HPDE6-E6E7 (cell line): ENCODE results near the gene MTERF4.
"Not testable (repeated sequence)": the region's sequence is repeated elsewhere in the genome, so short reads cannot be mapped to it uniquely, and the experiment has no call there.

Source experiments
- DNase-seq: peaks from one replicate; pipeline ENCODE4 v3.0.0; 2011; ENCODE audit warnings: missing footprints; ENCODE audit errors: extremely low spot score

Gene MTERF4

DNA sequence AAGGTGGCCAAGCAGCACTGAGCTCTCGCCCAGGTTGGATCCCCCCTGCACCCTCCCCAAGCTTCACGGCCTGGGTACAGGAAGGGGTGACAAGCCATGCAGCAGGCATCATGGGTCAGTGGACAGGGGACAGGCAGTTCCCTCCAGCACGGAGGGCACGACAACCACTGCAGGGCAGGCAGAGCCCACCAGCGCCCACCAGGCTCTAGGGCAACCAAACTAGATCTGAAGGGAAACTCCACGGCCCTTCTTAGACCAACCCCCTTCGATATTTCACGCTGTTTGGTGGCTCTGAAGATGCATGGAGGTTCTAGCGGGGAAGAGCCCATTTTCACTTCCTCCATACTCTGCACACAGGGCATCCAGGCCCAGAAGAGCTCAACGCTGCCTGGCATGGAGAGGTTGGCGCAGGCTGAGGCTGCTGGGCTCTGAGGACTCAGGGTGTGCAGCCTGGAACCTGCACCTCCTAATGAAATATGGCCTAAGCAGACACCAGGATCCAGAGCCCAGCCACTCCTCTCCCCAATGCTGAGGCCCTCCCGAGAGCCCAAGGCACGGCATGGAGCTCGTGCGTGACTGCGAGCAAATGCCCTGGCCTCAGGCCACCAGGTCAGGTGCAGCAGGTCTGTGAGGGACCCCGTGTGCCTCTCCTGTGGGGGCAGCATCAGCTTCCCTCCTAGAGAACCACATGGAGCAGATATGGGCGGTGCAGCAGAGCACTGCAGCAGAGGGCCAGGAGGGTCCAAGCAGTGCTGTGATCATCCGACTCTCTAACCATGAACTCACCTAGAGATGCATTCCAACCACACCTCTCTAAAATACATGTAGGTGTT, 8.7 kb upstream of the MTERF4 start:
- DNase-seq = no peak

- DNase-seq = no peak
Measured at GRCh38 chr2:241110089-241110606, 8.1 kb upstream of the MTERF4 start.

DNA sequence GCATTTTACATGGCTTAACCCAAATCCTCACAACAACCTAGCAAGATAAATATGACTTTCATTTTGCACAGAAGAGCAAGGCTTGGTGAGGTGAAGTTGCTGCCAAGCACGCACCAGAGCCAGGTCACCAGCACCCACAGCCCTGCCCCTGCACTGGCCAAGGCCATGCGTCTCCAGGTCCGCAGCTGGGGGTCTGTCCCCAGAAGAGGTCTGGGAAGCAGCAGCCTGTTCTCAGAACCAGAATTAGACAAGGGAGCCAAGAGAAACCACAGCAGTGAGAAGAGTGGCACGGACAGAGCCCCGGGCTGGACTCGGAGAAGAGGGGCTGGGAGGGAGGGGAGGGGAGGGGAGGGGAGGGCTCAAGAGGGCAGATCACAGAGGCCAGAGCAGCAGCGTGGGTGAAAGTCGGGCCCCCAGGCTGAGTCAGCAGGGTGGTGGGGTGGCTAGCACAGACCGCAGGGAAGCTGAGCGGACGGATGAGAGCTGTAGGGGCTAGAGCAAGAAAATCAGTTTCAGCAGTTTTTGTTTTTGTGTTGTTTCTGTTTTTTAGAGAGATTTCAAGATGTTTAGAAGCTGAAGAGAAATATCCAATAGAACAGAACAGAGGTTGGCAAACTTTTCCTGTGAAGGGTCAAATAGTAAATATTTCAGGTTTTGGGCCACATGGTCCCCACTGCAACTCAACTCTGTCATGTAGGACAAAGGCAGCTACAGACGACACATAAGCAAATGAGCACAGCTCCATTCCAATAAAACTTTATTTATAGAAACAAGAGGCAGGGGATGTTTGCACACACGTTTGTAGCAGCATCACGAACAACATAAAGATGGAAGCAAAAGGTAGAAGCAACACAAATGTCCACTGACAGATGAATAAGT, 7.4 kb upstream of the MTERF4 start:
- DNase-seq = no peak

- DNase-seq = no peak
Measured at GRCh38 chr2:241108271-241109209, 6.5 kb upstream of the MTERF4 start.

DNA sequence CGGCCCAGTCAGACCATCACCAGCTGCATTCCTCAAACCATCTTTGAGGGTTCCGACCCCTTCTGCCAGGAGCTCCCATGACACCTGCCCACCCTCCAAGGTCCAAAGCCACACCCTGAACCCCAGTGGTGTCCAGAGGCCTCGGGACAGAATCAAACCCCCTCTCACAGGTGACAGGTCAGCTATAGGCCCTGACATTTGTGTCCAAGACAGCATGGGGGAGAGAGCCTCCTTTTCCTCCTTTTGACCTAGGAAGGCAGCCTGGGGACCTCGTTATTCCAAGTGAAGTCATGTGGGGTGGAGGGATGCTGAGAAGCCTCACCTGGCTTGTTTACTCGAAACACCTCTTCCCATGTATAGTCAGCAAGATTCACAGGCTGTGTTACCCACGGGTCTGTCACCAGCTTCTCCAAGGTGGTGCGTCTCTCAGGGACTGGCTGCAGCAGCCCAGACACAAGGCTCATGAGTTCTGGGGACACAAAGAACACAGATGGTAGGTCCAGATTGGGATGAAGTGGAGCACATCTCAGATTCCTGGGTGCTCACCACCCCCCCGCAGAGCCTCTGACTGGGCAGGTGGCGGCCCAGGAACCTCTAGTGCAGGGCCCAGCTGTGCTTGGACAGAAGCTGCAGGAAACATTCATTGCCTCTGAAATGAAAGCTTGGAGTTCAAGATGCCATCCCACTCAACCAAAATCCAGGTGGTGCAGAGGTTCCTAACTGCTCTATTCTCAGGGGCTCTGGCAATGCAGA, 5.1 kb upstream of the MTERF4 start:
- DNase-seq = no peak

DNA sequence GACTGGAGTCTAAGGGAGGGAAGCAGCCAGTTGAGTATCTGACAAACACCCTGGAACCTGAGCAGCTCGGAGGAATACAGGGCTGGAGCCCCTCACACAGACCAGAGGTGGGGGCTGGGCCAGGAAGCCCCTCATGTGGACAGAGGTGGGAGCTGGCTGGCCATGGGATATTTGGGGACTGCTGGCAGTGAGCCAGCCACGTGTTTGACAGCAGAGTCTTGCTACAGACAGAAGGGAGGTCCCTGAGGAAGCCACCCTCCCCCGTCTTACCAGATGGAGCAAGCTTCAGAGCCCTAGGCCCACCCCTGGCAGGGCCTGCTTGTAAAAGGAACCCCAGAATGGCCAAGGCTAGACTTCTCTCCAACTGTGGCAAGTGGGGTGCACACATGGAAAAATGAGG, 3.6 kb upstream of the MTERF4 start:
- DNase-seq = no peak

- not testable (repeated sequence) for DNase-seq
Measured at GRCh38 chr2:241104611-241105010, 2.5 kb upstream of the MTERF4 start.

DNA sequence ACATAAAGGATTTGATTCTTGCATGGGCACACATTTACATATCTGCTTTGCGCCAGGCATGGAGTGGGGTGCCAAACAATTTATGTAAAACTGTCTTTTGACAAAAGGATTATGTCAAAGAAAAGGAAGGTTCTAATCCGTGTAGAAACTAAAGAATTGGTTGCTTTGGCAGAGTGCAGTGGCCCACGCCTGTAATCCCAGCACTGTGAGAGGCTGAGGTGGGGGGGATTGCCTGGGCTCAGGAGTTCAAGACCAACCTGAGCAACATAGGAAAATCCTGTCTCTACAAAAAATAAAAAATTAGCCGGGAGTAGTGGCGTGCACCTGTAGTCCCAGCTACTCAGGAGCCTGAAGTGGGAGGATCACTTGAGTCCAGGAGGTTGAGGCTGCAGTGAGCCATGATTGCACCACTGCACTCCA, 1.1 kb upstream of the MTERF4 start:
- no peak for DNase-seq

- DNase-seq = no peak
Measured at GRCh38 chr2:241099246-241099645, 2.8 kb downstream of the MTERF4 start.

GRCh38 chr2:241096979-241097378, 5.1 kb downstream of the MTERF4 start:
- no peak for DNase-seq

GRCh38 chr2:241095594-241096290, 6.3 kb downstream of the MTERF4 start:
- no peak for DNase-seq

DNA sequence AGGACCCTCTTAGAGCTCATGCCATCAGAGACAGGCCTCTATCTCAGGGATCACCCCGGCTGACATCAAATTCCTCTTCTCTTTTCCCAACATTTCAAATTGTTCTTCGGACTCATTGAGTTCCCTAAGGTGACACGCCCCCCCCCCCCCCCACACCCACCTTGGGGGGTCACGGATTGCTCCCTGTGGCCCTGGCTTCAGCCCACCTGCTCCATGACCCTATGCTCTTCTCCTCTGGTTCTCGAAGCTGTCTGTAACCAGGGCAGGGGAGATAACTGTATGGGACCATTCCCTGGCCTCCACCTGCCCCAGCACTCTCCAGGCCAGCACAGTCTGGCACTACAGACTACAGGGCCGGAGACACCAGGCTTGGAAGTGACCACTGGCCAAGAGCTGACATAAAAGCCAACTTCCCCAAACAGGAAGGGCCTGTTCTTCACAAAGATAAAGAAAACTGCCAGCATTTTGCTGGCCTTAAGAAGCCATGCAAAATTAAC, 7.1 kb downstream of the MTERF4 start:
- DNase-seq = no peak

DNA sequence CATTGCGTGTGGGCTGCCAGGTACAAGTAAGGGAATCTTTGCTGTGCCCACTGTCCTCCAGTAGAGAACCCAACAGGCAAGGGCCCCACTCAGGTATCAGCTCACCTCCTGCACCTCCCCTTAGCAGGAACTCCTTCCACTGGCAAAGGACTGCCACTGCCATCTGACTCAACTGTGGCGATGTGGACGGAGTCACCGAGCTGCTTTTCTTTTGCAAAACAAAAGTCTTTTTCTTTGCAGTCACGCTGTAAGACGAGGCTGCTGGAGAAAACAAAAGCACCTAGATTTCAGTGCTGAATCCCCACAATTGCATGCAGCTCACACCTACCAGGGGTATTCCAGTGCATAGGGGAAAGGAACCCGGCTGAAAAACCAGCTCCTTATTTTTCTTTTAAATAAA, 7.9 kb downstream of the MTERF4 start:
- no peak for DNase-seq

DNA sequence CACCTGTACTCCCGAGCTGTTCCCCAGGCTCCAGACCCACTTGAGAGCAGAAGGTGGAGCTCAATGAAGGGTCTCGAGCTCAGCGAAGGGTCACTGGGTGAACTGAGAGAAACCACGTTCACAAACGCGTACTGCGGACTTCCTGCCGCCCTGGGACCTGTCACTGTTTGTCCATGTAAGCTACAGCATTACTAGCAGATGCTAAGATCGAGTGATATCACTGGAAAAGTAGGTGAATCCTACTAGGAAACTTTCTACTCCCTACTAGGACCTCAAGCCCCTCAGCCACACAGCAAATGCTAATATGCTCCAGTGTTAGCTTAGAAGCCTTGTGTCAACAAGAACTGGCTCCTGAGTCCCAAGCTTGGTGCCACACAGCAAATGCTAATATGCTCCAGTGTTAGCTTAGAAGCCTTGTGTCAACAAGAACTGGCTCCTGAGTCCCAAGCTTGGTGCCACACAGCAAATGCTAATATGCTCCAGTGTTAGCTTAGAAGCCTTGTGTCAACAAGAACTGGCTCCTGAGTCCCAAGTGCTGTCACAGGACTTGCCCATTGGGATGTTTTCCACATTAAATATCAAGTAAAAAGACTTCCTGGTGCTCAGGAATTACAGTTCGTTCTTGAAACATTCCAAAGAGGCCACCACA, 8.8 kb downstream of the MTERF4 start:
- not testable (repeated sequence) for DNase-seq

GRCh38 chr2:241092677-241093076, 9.4 kb downstream of the MTERF4 start:
- no peak for DNase-seq

DNA sequence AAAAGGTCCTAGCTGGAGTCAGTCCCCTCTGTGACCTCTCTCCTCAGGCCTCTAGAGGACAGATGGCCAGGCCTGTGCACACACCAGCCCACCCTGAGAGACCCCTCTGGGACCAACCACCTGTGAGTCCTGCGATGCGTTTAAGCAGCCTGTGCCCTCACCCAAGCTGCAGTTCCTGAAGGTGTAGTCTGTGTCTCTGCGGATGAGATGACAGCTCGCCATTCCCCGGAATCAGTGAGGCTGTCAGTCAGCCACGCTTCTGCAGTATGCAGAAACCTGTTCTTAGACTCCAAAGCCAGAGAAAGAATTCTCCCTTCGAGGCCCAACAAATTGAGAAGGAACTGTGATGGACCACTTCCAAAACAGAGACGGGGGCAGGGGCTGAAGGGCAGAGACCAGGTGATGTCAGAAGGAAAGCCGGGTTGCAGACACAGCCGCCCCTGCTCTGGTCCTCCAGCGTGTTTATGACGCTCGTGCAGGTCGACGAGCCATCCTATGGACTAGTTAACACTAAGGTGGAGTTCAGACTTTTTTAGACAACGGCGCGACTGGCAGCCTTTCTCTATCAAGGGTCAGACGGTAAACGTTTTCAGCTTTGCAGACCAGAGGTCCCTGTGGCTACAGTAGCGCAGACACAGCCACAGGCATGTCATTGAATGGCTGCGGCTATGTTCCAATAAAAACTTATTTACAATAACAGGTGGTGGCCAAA, 10.2 kb downstream of the MTERF4 start:
- no peak for DNase-seq

DNA sequence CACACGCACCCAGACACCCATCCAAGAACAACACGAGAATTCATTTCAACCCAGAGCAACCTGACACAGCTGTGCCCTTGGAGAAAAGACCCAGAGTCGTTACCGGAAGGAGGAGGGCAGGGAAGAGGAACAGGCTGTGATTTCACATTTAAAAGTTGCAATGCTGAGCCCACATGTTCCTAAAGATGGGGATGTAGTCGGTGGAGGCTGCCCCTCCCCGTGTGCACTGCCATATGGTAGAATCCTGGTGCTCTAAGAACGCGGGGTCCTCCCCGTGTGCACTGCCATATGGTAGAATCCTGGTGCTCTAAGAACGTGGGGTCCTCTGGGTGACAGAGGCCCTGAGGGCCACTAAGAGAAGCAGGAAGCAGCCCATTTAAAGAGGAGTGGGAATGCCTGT, 10.9 kb downstream of the MTERF4 start:
- no peak for DNase-seq

DNA sequence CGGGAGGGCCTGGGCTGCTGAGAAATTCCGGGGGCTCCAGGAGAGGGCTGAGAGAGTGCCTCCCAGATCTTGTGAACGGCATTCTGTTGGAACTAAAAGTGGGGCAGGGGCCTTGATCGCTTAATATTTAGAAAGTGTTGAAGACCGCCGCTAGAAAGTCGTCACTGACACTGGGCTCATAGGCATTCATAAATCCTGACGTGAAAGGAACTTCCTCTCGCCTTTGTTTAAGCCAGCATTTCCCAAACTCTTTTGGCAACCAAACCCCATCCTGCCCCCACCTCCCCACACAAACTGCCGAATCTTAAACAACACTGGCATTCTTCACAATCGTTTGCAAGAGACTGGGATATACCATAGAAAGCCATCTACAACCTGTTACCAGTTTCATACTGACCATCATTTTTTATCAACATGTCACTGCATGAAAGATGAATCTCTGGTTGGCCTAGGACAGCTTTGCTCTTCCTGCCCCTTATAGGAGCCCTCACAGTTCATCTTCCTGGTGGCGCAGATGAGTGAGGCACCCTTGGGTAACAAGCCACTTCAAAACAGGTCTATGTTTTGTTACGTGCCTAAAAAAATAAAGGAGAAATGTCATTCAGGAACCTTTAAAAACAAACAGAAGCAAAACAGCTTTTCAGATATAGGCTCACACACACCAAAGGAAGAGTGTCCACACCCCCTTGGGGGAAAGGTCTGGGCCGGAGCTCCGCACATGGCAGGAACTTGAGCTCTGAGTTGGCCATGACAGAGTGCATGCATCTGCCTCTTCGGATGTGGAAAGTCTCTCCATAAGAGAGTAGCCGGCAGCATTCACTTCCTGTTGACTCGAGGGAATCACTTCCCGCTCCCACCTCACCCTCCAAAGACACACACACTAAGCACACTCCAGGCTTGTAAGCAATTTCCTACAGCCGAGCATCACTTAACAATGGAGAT, 13.0 kb downstream of the MTERF4 start:
- no peak for DNase-seq
